DOHH2 (cell line): ENCODE measurements around the gene RIMBP2.

Experiments
- CTCF ChIP-seq: fragments of 200-600 bp; sonication (generic); IDR thresholded peaks from one replicate; pipeline ENCODE4 v1.5.1; 2014; ENCODE audit warnings: antibody characterized with exemption, mild to moderate bottlenecking, low read depth, low read length; ENCODE audit not compliant: poor library complexity, severe bottlenecking
- EZH2phosphoT487 ChIP-seq: fragments of 200-600 bp; sonication (generic); IDR thresholded peaks from 2 replicates; pipeline ENCODE4 v1.6.1; 2017; ENCODE audit warnings: borderline replicate concordance, mild to moderate bottlenecking, antibody characterized with exemption, low read length, moderate library complexity, mixed read lengths

GRCh38 chr12:130568041-130568440 lies 148.1 kb downstream of the RIMBP2 start:
- TF ChIP-seq CTCF: no peak
- TF ChIP-seq EZH2phosphoT487: no peak
